Cerebellar cortex (tissue), 1 donor: ENCODE data around the gene KDM2B.

ENCODE experiments used
- DNase-seq: peaks from one replicate; pipeline ENCODE4 v3.0.0-alpha.2; 2015; ENCODE audit warnings: low spot score

The KDM2B gene

GRCh38 chr12:121430833-121431415 lies 149.9 kb downstream of the KDM2B start:
- DNase-seq, result no peak

GRCh38 chr12:121428883-121429282 lies 151.9 kb downstream of the KDM2B start:
- DNase-seq, result no peak

- DNase-seq, result no peak
Observed at GRCh38 chr12:121427556-121428050, 153.2 kb downstream of the KDM2B start.

DNA sequence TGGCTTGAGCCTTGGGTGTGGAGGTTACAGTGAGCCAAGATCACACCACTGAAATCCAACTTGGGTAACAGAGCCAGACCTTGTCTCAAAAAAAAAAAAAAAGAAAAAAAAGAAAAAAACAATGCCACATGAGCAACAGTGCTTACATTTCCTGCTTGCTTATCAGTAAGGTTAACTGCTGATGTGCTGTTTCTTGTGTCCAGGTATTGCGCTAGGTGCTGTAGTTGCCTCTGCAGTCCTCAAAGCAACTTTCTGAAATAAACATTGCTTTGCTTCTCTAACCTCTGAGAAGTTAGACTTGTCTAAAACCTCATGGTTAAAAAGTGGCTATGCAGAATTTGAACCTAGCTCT lies 156.2 kb downstream of the KDM2B start:
- no peak for DNase-seq

GRCh38 chr12:121423682-121424623 lies 156.9 kb downstream of the KDM2B start:
- DNase-seq, result no peak

GRCh38 chr12:121423253-121423652 lies 157.6 kb downstream of the KDM2B start:
- no peak for DNase-seq

- no peak for DNase-seq
Observed at GRCh38 chr12:121420109-121420508, 160.7 kb downstream of the KDM2B start.

DNA sequence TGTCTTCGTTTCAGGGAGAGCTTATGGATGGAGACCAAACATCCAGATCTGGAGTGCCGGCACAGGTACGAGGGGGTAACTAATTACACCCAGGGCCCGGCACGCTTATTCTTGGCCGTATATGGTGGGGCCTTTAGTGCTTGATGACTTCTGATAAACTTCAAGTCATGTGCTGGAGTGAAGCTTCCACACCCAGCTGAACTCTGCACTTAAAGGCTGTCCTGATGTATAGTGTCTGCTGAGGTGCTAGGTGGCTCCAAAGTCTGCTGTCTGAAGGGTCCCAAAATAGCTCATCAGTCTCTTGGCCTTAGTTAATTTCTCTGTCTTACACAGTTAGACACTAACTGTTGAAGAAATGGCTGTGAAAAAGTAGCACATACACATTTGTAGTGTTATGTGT lies 163.0 kb downstream of the KDM2B start:
- DNase-seq, result no peak

DNA sequence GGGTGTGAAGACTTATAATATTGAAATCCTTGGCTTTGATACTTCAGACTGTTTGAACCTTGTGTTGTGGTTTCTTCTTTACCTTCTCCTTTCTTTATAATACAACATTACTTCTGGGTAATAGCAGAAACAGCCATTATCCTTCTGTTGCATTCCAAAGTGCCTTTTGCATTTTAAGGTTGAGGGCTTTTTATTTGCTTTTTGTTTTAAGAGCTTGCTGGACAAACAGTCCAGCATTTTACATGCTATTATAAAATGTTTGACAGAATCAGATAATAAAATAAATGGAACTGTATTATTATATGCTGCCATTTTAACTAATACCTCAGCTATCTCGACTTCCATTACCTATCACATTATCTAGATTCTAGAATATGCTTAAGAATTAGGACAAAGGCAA lies 166.9 kb downstream of the KDM2B start:
- DNase-seq, result no peak

- no peak for DNase-seq
Observed at GRCh38 chr12:121405211-121405610, 175.6 kb downstream of the KDM2B start.

- DNase-seq, result peak; percentile 31
Observed at GRCh38 chr12:121404734-121405133, 176.1 kb downstream of the KDM2B start.

DNA sequence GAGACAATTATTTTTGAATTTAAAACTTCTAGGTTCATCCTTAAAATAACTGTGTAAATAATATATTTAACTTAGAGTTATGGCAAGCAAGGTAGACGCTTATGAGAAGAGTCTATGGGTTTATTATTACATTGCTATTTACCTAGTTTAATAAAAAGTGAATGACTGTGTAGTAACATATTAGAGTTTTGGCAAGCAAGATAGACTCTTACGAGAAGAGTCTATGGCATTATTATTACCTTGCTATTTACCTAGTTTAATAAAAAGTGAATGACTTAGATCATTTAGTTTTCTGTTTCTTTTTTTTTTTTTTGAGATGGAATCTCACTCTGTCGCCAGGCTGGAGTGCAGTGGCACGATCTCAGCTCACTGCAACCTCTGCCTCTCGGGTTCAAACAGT lies 177.1 kb downstream of the KDM2B start:
- no peak for DNase-seq

DNA sequence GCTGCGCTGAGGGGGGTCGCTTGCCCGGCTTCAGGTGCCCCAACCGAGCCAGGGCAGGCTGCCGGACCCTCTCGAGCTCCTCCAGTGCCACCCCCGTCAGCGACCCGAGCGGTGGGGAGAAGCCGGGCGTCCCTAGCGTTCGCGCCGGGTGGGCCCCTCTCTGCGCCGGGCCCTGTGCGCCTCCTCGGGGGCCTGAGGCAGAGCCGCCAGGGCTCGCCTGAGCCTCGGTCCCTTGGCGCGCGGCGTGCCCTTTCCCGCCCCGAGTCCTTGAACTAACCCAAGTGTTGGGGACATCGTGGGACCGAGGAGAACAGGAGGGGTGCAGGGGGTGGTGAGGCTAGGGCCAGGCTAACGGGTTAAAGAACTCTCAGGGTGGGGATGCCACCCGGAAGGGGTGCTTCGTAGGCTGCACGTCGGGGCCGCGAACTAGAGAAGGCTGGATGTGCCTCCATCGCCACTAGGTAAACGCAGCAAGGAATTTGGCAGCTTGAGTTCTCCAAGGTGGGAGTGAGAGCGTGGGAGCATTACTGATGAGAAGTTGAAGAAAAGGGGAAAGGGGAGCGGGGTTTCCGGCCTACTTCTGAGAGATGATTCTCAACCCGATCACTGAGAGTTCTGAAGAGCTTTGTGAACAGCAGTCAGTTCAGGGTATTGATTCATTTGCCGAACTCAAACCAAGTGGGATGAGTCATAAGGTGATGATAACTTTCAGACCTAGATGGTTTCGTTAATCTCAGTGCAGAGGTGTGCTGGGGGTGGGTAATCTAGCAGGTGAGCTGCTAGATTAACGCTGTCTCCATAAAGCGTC lies 180.3 kb downstream of the KDM2B start:
- peak; percentile 37 for DNase-seq

- DNase-seq, result peak; percentile 98
Observed at GRCh38 chr12:121399391-121400331, 181.2 kb downstream of the KDM2B start, which contains the start of gene RNF34. RNF34 (plus strand) TSS chr12:121400118; CDS start chr12:121400213, 95 bp downstream.

GRCh38 chr12:121398355-121398754 lies 182.5 kb downstream of the KDM2B start:
- no peak for DNase-seq

GRCh38 chr12:121397521-121397920 lies 183.3 kb downstream of the KDM2B start:
- DNase-seq, result no peak

GRCh38 chr12:121392325-121392716 lies 188.5 kb downstream of the KDM2B start:
- no peak for DNase-seq

DNA sequence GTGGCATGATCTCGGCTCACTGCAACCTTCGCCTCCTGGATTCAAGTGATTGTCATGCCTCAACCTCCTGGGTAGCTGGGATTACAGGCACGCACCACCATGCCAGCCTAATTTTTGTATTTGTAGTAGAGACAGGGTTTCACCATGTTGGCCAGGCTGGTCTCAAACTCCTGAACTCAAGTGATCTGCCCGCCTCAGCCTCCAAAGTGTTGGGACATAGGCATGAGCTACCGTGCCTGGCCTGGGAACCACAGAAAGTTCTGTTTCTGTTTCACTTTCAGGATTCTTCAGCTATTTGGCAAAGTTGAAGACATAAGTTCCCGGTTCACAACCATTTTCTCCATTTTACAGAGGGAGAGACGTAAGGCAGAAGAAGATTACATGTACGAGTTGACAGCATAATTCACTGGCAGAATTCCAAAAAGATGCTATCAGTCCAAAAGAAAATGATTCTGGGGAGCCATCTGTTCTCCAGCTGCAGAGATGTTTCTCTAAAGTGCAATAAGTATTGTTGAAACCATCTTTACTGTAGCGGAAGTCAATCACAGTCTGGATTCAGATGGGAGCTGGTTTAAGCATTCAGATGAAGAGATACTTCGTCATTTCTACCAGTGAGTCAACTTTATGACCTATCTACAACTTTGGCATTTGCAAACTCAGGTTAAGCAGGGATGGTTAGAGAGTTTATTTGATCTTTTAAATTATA lies 189.1 kb downstream of the KDM2B start:
- no peak for DNase-seq

DNA sequence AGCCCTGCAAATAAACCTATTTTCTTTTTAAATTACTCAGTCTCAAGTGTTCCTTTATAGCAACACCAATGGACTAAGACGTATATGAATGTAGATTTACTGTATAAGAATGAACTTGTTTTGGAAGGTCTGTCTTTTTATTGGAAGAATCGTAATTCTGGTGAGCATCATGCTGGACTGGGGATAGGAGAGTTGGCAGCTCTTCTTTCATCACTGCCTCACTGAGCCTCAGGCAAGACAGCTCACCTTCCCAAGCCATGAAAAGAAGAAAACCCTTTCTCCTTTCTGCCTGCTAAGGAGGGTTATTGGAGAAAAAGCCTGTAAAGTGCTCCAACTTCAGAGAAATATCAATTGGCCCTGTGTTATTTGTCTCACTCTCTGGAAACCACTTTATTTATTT lies 190.0 kb downstream of the KDM2B start:
- no peak for DNase-seq

- no peak for DNase-seq
Observed at GRCh38 chr12:121388421-121388981, 192.3 kb downstream of the KDM2B start.
